CD4-positive, alpha-beta memory T cell (primary cell): Measurements from ENCODE around the gene C10orf120. TPM values are rescaled to one million over a fixed set of nuclear protein-coding genes. Genes with fewer than 3 reads are reported as not detected.

ENCODE experiments used
- polyA plus RNA-seq, 2 donors: library from polyadenylated mRNA; unstranded; fragments of 300-500 nt; fragmentation: Illumina TruSeq; gene quantifications; one replicate each; pipeline ENCODE4 v1.2.3, GENCODE V29; 2021
- total RNA-seq, 2 experiments: library from RNA; stranded (reverse); gene quantifications; one replicate each; pipeline ENCODE4 v1.2.3, GENCODE V29; 2021

Gene C10orf120
- total and polyA plus RNA-seq, 4 experiments from 2014 or later: not detected

Other genes with a start within 250 kb of the C10orf120 start
- gene ARMS2, start 245.2 kb downstream of the C10orf120 start, total RNA-seq: not detected
- not detected for gene ARMS2, start 245.2 kb downstream of the C10orf120 start, polyA plus RNA-seq
- under 1 TPM in 1 of 2 experiments, not detected in 1; 0.17 TPM for gene HTRA1, start 238.3 kb downstream of the C10orf120 start, total RNA-seq
- under 1 TPM in 1 of 2 donors, not detected in 1; 0.21 TPM for gene HTRA1, start 238.3 kb downstream of the C10orf120 start, polyA plus RNA-seq
- gene DMBT1, start 139.1 kb downstream of the C10orf120 start, total RNA-seq: not detected
- gene DMBT1, start 139.1 kb downstream of the C10orf120 start, polyA plus RNA-seq: not detected
- gene CUZD1, start 146.0 kb upstream of the C10orf120 start, total RNA-seq: 1 to 10 TPM; 3.8 to 4.1 TPM
- gene CUZD1, start 146.0 kb upstream of the C10orf120 start, polyA plus RNA-seq: under 1 TPM; 0.86 to 0.89 TPM
- 10 to 100 TPM; 10.8 to 12.8 TPM for gene FAM24B, start 179.7 kb upstream of the C10orf120 start, total RNA-seq
- gene FAM24B, start 179.7 kb upstream of the C10orf120 start, polyA plus RNA-seq: 10 to 100 TPM in 1 of 2 donors, 1 to 10 TPM in 1; 7.2 to 14.5 TPM
- gene FAM24A, start 210.8 kb upstream of the C10orf120 start, total RNA-seq: not detected
- not detected for gene FAM24A, start 210.8 kb upstream of the C10orf120 start, polyA plus RNA-seq